HEK293 (cell line): ENCODE results near the gene PAQR5.

Source experiments
- BCL11B ChIP-seq: fragments of 450-650 bp; formaldehyde crosslinking; IDR thresholded peaks from 2 replicates; pipeline ENCODE4 v1.5.1; 2016; ENCODE audit warnings: low read depth, missing biosample characterization, missing genetic modification characterization
- HOXA7 ChIP-seq: sonication (generic); formaldehyde crosslinking; IDR thresholded peaks from 2 replicates; pipeline ENCODE4 v1.8.1; 2022; ENCODE audit warnings: missing genetic modification reagents, borderline replicate concordance
- IKZF3 ChIP-seq: fragments of 450-650 bp; IDR thresholded peaks from 2 replicates; pipeline ENCODE4 v1.5.0; 2018; ENCODE audit warnings: missing biosample characterization, mild to moderate bottlenecking, missing genetic modification characterization, moderate library complexity
- KLF10 ChIP-seq: fragments of 450-650 bp; IDR thresholded peaks from 2 replicates; pipeline ENCODE4 v1.5.1; 2018; ENCODE audit warnings: missing biosample characterization, mild to moderate bottlenecking, missing genetic modification characterization
- PBX3 ChIP-seq: sonication (generic); formaldehyde crosslinking; IDR thresholded peaks from 2 replicates; pipeline ENCODE4 v1.8.1; 2022; ENCODE audit warnings: mild to moderate bottlenecking, moderate library complexity, missing genetic modification reagents
- SETDB1 ChIP-seq: IDR thresholded peaks from one replicate; pipeline ENCODE4 v1.6.1; 2017; ENCODE audit warnings: mild to moderate bottlenecking, low read length, moderate library complexity, mixed read lengths; ENCODE audit not compliant: insufficient read length
- TCF7L2 ChIP-seq: IDR thresholded peaks from 2 replicates; pipeline ENCODE4 v1.6.1; 2011; ENCODE audit warnings: low read depth, mild to moderate bottlenecking, inconsistent platforms, low read length, moderate library complexity, borderline replicate concordance
- ZBTB21 ChIP-seq: fragments of 450-650 bp; formaldehyde crosslinking; IDR thresholded peaks from 2 replicates; pipeline ENCODE4 v1.5.1; 2017; ENCODE audit warnings: missing biosample characterization, missing genetic modification characterization
- ZIC2 ChIP-seq: fragments of 450-650 bp; formaldehyde crosslinking; IDR thresholded peaks from 2 replicates; pipeline ENCODE4 v1.5.1; 2016; ENCODE audit warnings: missing biosample characterization, missing genetic modification characterization
- ZNF138 ChIP-seq: fragments of 450-650 bp; formaldehyde crosslinking; IDR thresholded peaks from 2 replicates; pipeline ENCODE4 v1.5.1; 2016; ENCODE audit warnings: missing biosample characterization, missing genetic modification characterization, borderline replicate concordance
- ZNF214 ChIP-seq: fragments of 450-650 bp; formaldehyde crosslinking; IDR thresholded peaks from 2 replicates; pipeline ENCODE4 v1.5.1; 2017; ENCODE audit warnings: missing biosample characterization, mild to moderate bottlenecking, missing genetic modification characterization, borderline replicate concordance
- ZNF266 ChIP-seq: fragments of 450-650 bp; formaldehyde crosslinking; IDR thresholded peaks from 2 replicates; pipeline ENCODE4 v1.5.1; 2016; ENCODE audit warnings: missing biosample characterization, missing genetic modification characterization, low read depth
- ZNF473 ChIP-seq: fragments of 450-650 bp; formaldehyde crosslinking; IDR thresholded peaks from 2 replicates; pipeline ENCODE4 v1.5.1; 2017; ENCODE audit warnings: missing biosample characterization, missing genetic modification characterization
- ZNF501 ChIP-seq: fragments of 450-650 bp; formaldehyde crosslinking; IDR thresholded peaks from 2 replicates; pipeline ENCODE4 v1.5.1; 2016; ENCODE audit warnings: missing biosample characterization, missing genetic modification characterization
- ZNF510 ChIP-seq: fragments of 450-650 bp; formaldehyde crosslinking; IDR thresholded peaks from 2 replicates; pipeline ENCODE4 v1.5.1; 2018; ENCODE audit warnings: mild to moderate bottlenecking, missing genetic modification characterization, missing biosample characterization; ENCODE audit not compliant: insufficient replicate concordance
- ZNF521 ChIP-seq: fragments of 450-650 bp; formaldehyde crosslinking; IDR thresholded peaks from 2 replicates; pipeline ENCODE4 v1.5.1; 2017; ENCODE audit warnings: missing biosample characterization, mild to moderate bottlenecking, missing genetic modification characterization
- ZNF549 ChIP-seq: fragments of 450-650 bp; IDR thresholded peaks from 2 replicates; pipeline ENCODE4 v1.5.1; 2018; ENCODE audit warnings: missing biosample characterization, missing genetic modification characterization, mild to moderate bottlenecking, inconsistent platforms, moderate library complexity
- ZNF610 ChIP-seq: fragments of 450-650 bp; formaldehyde crosslinking; IDR thresholded peaks from 2 replicates; pipeline ENCODE4 v1.5.1; 2016; ENCODE audit warnings: missing biosample characterization, missing genetic modification characterization, borderline replicate concordance
- ZNF621 ChIP-seq: fragments of 450-650 bp; formaldehyde crosslinking; IDR thresholded peaks from 2 replicates; pipeline ENCODE4 v1.5.1; 2017; ENCODE audit warnings: missing biosample characterization, missing genetic modification characterization
- ZNF639 ChIP-seq: fragments of 450-650 bp; formaldehyde crosslinking; IDR thresholded peaks from 2 replicates; pipeline ENCODE4 v1.5.1; 2016; ENCODE audit warnings: missing biosample characterization, missing genetic modification characterization
- ZNF645 ChIP-seq: fragments of 450-650 bp; formaldehyde crosslinking; IDR thresholded peaks from 2 replicates; pipeline ENCODE4; 2016; ENCODE audit warnings: missing biosample characterization, missing genetic modification characterization
- ZNF707 ChIP-seq: fragments of 450-650 bp; formaldehyde crosslinking; IDR thresholded peaks from 2 replicates; pipeline ENCODE4 v1.5.1; 2016; ENCODE audit warnings: missing biosample characterization, missing genetic modification characterization
- ZSCAN23 ChIP-seq: fragments of 450-650 bp; formaldehyde crosslinking; IDR thresholded peaks from 2 replicates; pipeline ENCODE4 v1.5.1; 2016; ENCODE audit warnings: missing biosample characterization, missing genetic modification characterization
- ZSCAN4 ChIP-seq: fragments of 450-650 bp; formaldehyde crosslinking; IDR thresholded peaks from 2 replicates; pipeline ENCODE4 v1.5.1; 2017; ENCODE audit warnings: missing biosample characterization, missing genetic modification characterization
- TF ChIP-seq, protein P1 (sequence below): fragments of 450-650 bp; formaldehyde crosslinking; IDR thresholded peaks from 2 replicates; pipeline ENCODE4 v1.5.1; 2016; ENCODE audit warnings: missing biosample characterization, missing genetic modification characterization
- TF ChIP-seq, protein P2 (sequence below): fragments of 450-650 bp; formaldehyde crosslinking; IDR thresholded peaks from 2 replicates; pipeline ENCODE4 v1.5.1; 2016; ENCODE audit warnings: missing biosample characterization, missing genetic modification characterization, borderline replicate concordance

Gene PAQR5

DNA sequence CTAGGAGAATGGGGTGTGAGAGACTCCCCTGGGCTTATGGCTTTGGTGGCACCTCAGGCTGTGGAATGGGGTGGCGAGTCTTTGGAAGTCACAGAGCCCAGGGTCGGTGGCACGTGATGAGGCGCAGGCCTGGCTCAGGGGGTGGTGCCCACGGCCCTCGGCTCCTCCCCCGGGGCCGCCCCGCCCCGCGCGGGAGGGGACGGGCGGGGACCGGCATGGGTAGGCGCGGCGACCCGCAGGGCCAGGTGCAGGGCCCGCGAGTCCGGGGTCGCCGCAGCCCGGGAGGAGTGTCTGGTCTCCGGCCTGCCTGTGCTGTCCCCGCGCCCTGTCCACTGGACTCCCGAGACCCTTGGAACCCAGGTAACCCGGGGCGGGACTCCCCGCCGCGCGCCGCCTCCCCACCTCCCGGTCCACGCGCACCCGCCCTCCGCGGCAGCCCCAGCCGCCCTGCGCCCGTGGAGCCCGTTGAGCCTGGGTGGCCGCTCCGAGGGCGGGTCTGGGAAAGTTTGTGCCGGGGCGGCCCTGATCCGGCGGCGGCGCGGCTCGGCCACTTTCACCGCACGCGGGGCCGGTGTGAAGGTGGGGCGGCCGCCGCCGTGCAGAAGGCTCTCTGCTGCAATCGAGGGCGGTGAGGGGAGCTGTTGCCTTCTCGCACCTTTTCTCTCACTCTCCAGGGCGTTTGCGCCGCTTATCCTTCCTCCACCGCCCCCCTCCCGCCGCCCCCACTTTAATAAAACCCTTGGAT is at the start of gene PAQR5 (continued):
- TF ChIP-seq ZSCAN4 (tag by site-specific recombination) (0 out of 2 replicates have a peak, but pooled peaks have one; percentile 14), IKZF3 (no peak), ZNF610 (no peak), ZSCAN23 (tag by site-specific recombination) (no peak), ZNF621 (tag by site-specific recombination) (no peak), SETDB1 (no peak), ZBTB21 (tag by site-specific recombination) (no peak), KLF10 (tag by site-specific recombination) (peak; percentile 66), ZNF645 (tag by site-specific recombination) (no peak), BCL11B (no peak), ZNF214 (tag by site-specific recombination) (no peak), ZNF549 (tag by site-specific recombination) (no peak), ZNF266 (tag by site-specific recombination) (no peak), ZNF510 (no peak), ZNF707 (tag by site-specific recombination) (no peak), ZNF501 (tag by site-specific recombination) (no peak), ZNF521 (no peak), PBX3 (CRISPR knock-in tag) (no peak), ZIC2 (no peak), HOXA7 (CRISPR knock-in tag) (no peak), TCF7L2 (no peak), ZNF639 (tag by site-specific recombination) (no peak), ZNF473 (tag by site-specific recombination) (no peak), ZNF138 (tag by site-specific recombination) (no peak)
- TF ChIP-seq, protein P1, sequence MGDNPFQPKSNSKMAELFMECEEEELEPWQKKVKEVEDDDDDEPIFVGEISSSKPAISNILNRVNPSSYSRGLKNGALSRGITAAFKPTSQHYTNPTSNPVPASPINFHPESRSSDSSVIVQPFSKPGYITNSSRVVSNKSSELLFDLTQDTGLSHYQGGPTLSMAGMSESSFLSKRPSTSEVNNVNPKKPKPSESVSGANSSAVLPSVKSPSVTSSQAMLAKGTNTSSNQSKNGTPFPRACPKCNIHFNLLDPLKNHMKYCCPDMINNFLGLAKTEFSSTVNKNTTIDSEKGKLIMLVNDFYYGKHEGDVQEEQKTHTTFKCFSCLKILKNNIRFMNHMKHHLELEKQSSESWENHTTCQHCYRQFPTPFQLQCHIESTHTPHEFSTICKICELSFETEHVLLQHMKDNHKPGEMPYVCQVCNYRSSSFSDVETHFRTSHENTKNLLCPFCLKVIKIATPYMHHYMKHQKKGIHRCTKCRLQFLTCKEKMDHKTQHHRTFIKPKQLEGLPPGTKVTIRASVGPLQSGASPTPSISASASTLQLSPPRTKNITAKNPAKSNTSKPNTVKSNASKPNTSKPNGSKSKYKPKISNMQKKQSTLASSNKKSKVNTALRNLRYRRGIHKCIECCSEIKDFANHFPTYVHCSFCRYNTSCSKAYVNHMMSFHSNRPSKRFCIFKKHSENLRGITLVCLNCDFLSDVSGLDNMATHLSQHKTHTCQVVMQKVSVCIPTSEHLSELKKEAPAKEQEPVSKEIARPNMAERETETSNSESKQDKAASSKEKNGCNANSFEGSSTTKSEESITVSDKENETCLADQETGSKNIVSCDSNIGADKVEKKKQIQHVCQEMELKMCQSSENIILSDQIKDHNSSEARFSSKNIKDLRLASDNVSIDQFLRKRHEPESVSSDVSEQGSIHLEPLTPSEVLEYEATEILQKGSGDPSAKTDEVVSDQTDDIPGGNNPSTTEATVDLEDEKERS (tag by site-specific recombination) = no peak
- TF ChIP-seq, protein P2, sequence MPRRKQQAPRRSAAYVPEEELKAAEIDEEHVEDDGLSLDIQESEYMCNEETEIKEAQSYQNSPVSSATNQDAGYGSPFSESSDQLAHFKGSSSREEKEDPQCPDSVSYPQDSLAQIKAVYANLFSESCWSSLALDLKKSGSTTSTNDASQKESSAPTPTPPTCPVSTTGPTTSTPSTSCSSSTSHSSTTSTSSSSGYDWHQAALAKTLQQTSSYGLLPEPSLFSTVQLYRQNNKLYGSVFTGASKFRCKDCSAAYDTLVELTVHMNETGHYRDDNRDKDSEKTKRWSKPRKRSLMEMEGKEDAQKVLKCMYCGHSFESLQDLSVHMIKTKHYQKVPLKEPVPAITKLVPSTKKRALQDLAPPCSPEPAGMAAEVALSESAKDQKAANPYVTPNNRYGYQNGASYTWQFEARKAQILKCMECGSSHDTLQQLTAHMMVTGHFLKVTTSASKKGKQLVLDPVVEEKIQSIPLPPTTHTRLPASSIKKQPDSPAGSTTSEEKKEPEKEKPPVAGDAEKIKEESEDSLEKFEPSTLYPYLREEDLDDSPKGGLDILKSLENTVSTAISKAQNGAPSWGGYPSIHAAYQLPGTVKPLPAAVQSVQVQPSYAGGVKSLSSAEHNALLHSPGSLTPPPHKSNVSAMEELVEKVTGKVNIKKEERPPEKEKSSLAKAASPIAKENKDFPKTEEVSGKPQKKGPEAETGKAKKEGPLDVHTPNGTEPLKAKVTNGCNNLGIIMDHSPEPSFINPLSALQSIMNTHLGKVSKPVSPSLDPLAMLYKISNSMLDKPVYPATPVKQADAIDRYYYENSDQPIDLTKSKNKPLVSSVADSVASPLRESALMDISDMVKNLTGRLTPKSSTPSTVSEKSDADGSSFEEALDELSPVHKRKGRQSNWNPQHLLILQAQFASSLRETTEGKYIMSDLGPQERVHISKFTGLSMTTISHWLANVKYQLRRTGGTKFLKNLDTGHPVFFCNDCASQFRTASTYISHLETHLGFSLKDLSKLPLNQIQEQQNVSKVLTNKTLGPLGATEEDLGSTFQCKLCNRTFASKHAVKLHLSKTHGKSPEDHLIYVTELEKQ (tag by site-specific recombination) = no peak
